HepG2 (cell line): ENCODE results near the gene C3orf52. TPM values are rescaled to one million over a fixed set of nuclear protein-coding genes. Genes with fewer than 3 reads are reported as not detected.
A peak's percentile ranks its signal among the peaks of the same experiment; 100 is the strongest.

Experiments used
- ELF3 ChIP-seq: IDR thresholded peaks from 2 replicates; pipeline ENCODE4 v1.6.1; 2016; ENCODE audit warnings: missing genetic modification reagents, missing compliant biosample characterization
- HOXD1 ChIP-seq: sonication (generic); formaldehyde crosslinking; IDR thresholded peaks from 2 replicates; pipeline ENCODE4 v1.5.0; 2020; ENCODE audit warnings: missing genetic modification reagents
- JUNB ChIP-seq: sonication (generic); formaldehyde crosslinking; IDR thresholded peaks from 2 replicates; pipeline ENCODE4 v1.8.0; 2022; ENCODE audit warnings: missing genetic modification reagents, mild to moderate bottlenecking, borderline replicate concordance
- MAFF ChIP-seq: IDR thresholded peaks from 2 replicates; pipeline ENCODE4 v1.6.1; 2011; ENCODE audit warnings: low read depth, low read length, improper control_type of control experiment
- NFYB ChIP-seq: sonication (generic); formaldehyde crosslinking; IDR thresholded peaks from 2 replicates; pipeline ENCODE4 v1.4.0; 2020; ENCODE audit warnings: missing genetic modification reagents
- REXO4 ChIP-seq: sonication (generic); formaldehyde crosslinking; IDR thresholded peaks from 2 replicates; pipeline ENCODE4 v1.8.0; 2022; ENCODE audit warnings: missing genetic modification reagents, mild to moderate bottlenecking, borderline replicate concordance
- RFX3 ChIP-seq: IDR thresholded peaks from 2 replicates; pipeline ENCODE4 v1.6.1; 2016; ENCODE audit warnings: missing biosample characterization, missing genetic modification reagents
- SOX5 ChIP-seq: IDR thresholded peaks from 2 replicates; pipeline ENCODE4 v1.6.1; 2016; ENCODE audit warnings: borderline replicate concordance
- SP1 ChIP-seq, 2 experiments: fragments of 450-650 bp in 1 of 2; sonication (generic) in 1 of 2; formaldehyde crosslinking in 1 of 2; IDR thresholded peaks; 2 replicates each; pipeline versions ENCODE4 v1.4.0 to v1.6.1; 2016 to 2020; ENCODE audit warnings: missing genetic modification reagents in 1 of 2
- SRSF9 ChIP-seq: fragments of 200-400 bp; formaldehyde crosslinking; IDR thresholded peaks from 2 replicates; pipeline ENCODE4 v1.6.1; 2018; ENCODE audit warnings: borderline replicate concordance, mild to moderate bottlenecking, low read depth, low read length; ENCODE audit not compliant: insufficient read depth, poor library complexity, severe bottlenecking
- SSRP1 ChIP-seq: IDR thresholded peaks from 2 replicates; pipeline ENCODE4 v1.6.1; 2016; ENCODE audit warnings: control low read depth
- TARDBP ChIP-seq: sonication (generic); formaldehyde crosslinking; IDR thresholded peaks from 2 replicates; pipeline ENCODE4 v1.8.0; 2022; ENCODE audit warnings: mild to moderate bottlenecking, missing genetic modification reagents
- YEATS4 ChIP-seq: sonication (generic); formaldehyde crosslinking; IDR thresholded peaks from 2 replicates; pipeline ENCODE4 v1.4.0; 2020; ENCODE audit warnings: missing genetic modification reagents, borderline replicate concordance
- ZFP37 ChIP-seq: sonication (generic); formaldehyde crosslinking; IDR thresholded peaks from 2 replicates; pipeline ENCODE4 v1.4.0; 2020; ENCODE audit warnings: missing genetic modification reagents, borderline replicate concordance
- ZFX ChIP-seq: sonication (generic); formaldehyde crosslinking; IDR thresholded peaks from 2 replicates; pipeline ENCODE4 v1.4.0; 2020; ENCODE audit warnings: mild to moderate bottlenecking, low read depth, missing genetic modification reagents, moderate library complexity
- ZMYM4 ChIP-seq: sonication (generic); formaldehyde crosslinking; IDR thresholded peaks from 2 replicates; pipeline ENCODE4 v1.8.1; 2023; ENCODE audit warnings: mild to moderate bottlenecking, missing genetic modification reagents
- ZNF337 ChIP-seq: sonication (generic); formaldehyde crosslinking; IDR thresholded peaks from 2 replicates; pipeline ENCODE4 v1.5.1; 2020; ENCODE audit warnings: missing genetic modification reagents, low read depth, mild to moderate bottlenecking, borderline replicate concordance
- ZNF552 ChIP-seq: sonication (generic); formaldehyde crosslinking; IDR thresholded peaks from 2 replicates; pipeline ENCODE4 v1.9.0; 2022; ENCODE audit warnings: missing genetic modification reagents, mild to moderate bottlenecking, borderline replicate concordance
- polyA plus RNA-seq, 8 experiments: library from polyadenylated mRNA; depleted of rRNA in 3 of 8; stranded (reverse) in 7 of 8; unstranded in 1 of 8; fragments of >200 nt; fragmentation: Illumina TruSeq in 4 of 8; extraction: Trizol in 4 of 8; gene quantifications; 2 replicates each; pipeline versions ENCODE4 v1.2.1 to v1.2.3, GENCODE V29; 2011 to 2016; ENCODE audit warnings: low read depth in 4 of 8, missing spikeins in 1 of 8, mixed read lengths in 1 of 8; ENCODE audit not compliant: insufficient read depth in 1 of 8
- total RNA-seq, 5 experiments: library from RNA; depleted of rRNA; stranded (reverse); fragments of >200 nt; fragmentation: Illumina TruSeq; extraction: Trizol; gene quantifications; 2 replicates each; pipeline ENCODE4 v1.2.3, GENCODE V29; 2016; ENCODE audit warnings: low read depth in 1 of 5
- TF ChIP-seq, protein P1 (sequence below): sonication (generic); formaldehyde crosslinking; IDR thresholded peaks from 2 replicates; pipeline ENCODE4 v1.8.1; 2023; ENCODE audit warnings: mild to moderate bottlenecking, moderate library complexity, missing genetic modification reagents
- TF ChIP-seq, protein P2 (sequence below): IDR thresholded peaks from 2 replicates; pipeline ENCODE4 v1.6.1; 2016; ENCODE audit warnings: missing compliant biosample characterization, missing genetic modification reagents, borderline replicate concordance
- TF ChIP-seq, protein P3 (sequence below): sonication (generic); formaldehyde crosslinking; IDR thresholded peaks from 2 replicates; pipeline ENCODE4 v1.8.0; 2023; ENCODE audit warnings: mild to moderate bottlenecking, missing genetic modification reagents
- TF ChIP-seq, protein P4 (sequence below): sonication (generic); formaldehyde crosslinking; IDR thresholded peaks from 2 replicates; pipeline ENCODE4 v1.5.1; 2020; ENCODE audit warnings: missing genetic modification reagents, mild to moderate bottlenecking, borderline replicate concordance
- TF ChIP-seq, protein P5 (sequence below): IDR thresholded peaks from 2 replicates; pipeline ENCODE4 v1.6.1; 2016; ENCODE audit warnings: mild to moderate bottlenecking

Gene C3orf52
- total and polyA plus RNA-seq, 2 of the 13 experiments (the other 11 are each of a cell fraction or from before 2014, with no cell fraction given): 0.79 to 1.2 TPM

DNA sequence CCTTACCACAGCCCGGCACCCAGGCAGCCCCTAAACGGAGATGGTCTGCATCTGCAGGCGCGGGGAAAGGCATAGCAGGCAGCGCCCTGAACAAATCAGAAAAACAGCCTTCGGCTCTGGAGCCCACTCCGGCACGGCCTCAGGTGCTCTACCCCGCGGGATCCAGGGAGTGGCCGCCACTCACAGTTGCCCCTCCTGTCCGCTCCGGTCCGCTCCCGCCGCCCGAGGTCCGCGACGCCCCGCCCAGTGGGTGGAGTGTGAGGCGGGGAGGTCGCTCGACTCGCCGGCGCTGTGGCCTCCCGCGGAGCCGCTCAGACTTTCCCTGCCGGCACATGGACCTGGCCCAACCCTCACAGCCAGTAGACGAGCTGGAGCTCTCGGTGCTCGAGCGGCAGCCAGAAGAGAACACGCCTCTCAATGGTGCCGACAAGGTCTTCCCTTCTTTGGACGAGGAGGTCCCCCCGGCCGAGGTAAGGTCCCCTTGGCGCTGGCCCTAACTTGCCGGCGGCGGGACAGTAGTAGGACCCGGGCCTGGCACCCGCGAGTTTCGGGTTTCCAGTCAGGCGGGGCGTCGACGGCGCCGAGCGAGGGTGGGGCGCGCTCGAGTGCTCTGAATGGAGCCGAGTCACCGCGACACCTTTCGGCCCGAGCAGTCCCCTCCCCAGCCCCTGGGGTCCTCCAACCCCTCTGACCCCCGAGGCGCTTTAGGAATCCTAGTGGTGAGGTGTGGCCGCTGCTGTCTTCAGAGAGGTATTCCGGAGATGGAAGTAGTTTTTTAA, at the start of gene C3orf52 (continued):
- TF ChIP-seq, protein P1, sequence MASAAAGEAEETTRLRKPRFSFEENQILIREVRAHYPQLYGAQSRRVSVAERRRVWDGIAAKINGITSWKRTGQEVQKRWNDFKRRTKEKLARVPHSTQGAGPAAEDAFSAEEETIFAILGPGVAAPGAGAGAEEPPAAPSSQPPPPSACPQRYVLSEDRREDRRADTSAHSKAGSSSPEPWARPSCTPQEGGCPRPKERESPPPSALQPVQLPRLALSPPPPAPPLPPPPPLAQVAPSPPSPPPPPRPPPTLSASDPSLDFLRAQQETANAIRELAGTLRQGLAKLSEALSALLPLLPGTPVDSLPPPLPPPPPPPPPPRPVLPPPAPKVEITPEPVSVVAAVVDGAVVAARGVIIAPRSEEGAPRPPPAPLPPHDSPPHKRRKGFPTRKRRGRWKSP (CRISPR knock-in tag): peak; percentile 52; the same call in 1 of the 2 replicates
- TF ChIP-seq SP1 (IDR thresholded peaks at IDR 0.05): no peak
- peak; percentile 40; the same call in 1 of the 2 replicates for TF ChIP-seq SP1 (CRISPR knock-in tag; IDR thresholded peaks at IDR 0.05)
- no peak for TF ChIP-seq SSRP1 (CRISPR knock-in tag)
- TF ChIP-seq ELF3: 0 out of 2 replicates have a peak, but pooled peaks have one; percentile 16
- peak; percentile 46; the same call in 1 of the 2 replicates for TF ChIP-seq JUNB
- TF ChIP-seq, protein P2, sequence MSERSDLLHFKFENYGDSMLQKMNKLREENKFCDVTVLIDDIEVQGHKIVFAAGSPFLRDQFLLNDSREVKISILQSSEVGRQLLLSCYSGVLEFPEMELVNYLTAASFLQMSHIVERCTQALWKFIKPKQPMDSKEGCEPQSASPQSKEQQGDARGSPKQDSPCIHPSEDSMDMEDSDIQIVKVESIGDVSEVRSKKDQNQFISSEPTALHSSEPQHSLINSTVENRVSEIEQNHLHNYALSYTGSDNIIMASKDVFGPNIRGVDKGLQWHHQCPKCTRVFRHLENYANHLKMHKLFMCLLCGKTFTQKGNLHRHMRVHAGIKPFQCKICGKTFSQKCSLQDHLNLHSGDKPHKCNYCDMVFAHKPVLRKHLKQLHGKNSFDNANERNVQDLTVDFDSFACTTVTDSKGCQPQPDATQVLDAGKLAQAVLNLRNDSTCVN (CRISPR knock-in tag): peak; percentile 48; the same call in 1 of the 2 replicates
- TF ChIP-seq SRSF9: no peak
- peak; percentile 29; the same call in 1 of the 2 replicates for TF ChIP-seq NFYB
- peak; percentile 56; the same call in 1 of the 2 replicates for TF ChIP-seq TARDBP (CRISPR knock-in tag)
- TF ChIP-seq, protein P3, sequence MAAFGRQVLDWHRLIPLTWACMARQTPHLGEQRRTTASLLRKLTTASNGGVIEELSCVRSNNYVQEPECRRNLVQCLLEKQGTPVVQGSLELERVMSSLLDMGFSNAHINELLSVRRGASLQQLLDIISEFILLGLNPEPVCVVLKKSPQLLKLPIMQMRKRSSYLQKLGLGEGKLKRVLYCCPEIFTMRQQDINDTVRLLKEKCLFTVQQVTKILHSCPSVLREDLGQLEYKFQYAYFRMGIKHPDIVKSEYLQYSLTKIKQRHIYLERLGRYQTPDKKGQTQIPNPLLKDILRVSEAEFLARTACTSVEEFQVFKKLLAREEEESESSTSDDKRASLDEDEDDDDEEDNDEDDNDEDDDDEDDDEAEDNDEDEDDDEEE (CRISPR knock-in tag): peak; percentile 75; the same call in 1 of the 2 replicates
- no peak for TF ChIP-seq MAFF
- TF ChIP-seq, protein P4, sequence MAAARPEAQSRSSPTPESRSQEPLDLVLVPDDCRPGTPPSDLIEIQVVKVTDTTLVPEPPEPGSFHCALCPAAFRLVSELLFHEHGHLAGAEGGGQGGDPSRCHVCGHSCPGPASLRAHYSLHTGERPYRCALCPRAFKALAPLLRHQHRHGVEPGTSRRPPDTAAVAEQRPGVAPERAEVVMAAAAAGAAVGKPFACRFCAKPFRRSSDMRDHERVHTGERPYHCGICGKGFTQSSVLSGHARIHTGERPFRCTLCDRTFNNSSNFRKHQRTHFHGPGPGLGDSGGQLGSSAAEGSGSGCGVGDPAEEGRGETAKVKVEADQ (CRISPR knock-in tag): 0 out of 2 replicates have a peak, but pooled peaks have one; percentile 31
- TF ChIP-seq, protein P5, sequence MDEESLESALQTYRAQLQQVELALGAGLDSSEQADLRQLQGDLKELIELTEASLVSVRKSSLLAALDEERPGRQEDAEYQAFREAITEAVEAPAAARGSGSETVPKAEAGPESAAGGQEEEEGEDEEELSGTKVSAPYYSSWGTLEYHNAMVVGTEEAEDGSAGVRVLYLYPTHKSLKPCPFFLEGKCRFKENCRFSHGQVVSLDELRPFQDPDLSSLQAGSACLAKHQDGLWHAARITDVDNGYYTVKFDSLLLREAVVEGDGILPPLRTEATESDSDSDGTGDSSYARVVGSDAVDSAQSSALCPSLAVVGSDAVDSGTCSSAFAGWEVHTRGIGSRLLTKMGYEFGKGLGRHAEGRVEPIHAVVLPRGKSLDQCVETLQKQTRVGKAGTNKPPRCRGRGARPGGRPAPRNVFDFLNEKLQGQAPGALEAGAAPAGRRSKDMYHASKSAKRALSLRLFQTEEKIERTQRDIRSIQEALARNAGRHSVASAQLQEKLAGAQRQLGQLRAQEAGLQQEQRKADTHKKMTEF (CRISPR knock-in tag): peak; percentile 71
- TF ChIP-seq ZFX: peak; percentile 73; the same call in 1 of the 2 replicates
- TF ChIP-seq ZFP37 (CRISPR knock-in tag): peak; percentile 52; the same call in 1 of the 2 replicates
- TF ChIP-seq SOX5: peak; percentile 23; the same call in 1 of the 2 replicates
- peak; percentile 85 for TF ChIP-seq ZMYM4 (CRISPR knock-in tag)
- TF ChIP-seq RFX3: no peak
- no peak for TF ChIP-seq HOXD1 (CRISPR knock-in tag)
- no peak for TF ChIP-seq REXO4 (CRISPR knock-in tag)
- TF ChIP-seq YEATS4 (CRISPR knock-in tag): peak; percentile 39; the same call in 1 of the 2 replicates
- peak; percentile 61; the same call in 1 of the 2 replicates for TF ChIP-seq ZNF552
- TF ChIP-seq ZNF337 (CRISPR knock-in tag): peak; percentile 58; the same call in 1 of the 2 replicates
